Hindlimb muscle (tissue), 1 donor: Measurements from ENCODE around the gene HOXA7. TPM values are rescaled to one million over a fixed set of nuclear protein-coding genes. Genes with fewer than 3 reads are reported as not detected.

Experiments used
- DNase-seq: peaks from one replicate; pipeline ENCODE4 v3.0.0-alpha.2; 2013
- polyA plus RNA-seq: library from polyadenylated mRNA; unstranded; fragments of 120-200 nt; gene quantifications from one replicate; pipeline ENCODE4 v1.2.1, GENCODE V29; 2013; ENCODE audit not compliant: insufficient read length

HOXA7 gene
- polyA plus RNA-seq, 1 donor, result 13.5 TPM

DNA sequence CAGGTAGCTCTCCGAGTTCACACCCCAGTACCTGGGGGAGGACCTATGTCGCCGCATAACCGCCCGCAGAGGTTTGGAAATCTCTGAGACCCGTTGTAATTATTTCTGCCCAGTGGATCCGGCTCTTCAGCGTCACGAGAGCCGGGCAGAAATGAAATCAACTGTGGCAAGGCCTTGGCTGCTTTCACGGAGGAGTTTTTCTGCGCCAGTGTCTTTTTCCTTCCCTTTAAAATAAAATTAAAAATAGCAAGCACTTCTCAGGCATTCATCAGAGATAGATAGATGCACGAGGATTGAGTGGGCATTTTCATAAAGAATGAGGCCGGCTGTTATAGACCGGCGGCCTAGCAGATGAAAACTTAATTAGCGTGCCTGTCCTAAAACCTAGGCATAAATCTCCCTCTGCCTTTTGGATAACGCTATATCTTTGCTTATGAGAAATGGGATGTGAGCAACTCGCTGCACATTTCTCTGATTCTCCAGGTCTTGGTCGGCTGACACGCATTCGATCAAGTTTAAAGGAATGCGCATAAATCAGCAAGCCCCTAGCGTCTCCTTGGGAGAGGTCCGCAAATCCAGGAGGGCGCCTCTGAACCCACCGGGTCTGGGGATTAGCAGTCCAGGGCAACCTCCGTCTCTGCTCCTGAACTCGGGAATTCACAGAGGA is 37.0 kb upstream of the HOXA7 start:
- DNase-seq, result no peak

DNA sequence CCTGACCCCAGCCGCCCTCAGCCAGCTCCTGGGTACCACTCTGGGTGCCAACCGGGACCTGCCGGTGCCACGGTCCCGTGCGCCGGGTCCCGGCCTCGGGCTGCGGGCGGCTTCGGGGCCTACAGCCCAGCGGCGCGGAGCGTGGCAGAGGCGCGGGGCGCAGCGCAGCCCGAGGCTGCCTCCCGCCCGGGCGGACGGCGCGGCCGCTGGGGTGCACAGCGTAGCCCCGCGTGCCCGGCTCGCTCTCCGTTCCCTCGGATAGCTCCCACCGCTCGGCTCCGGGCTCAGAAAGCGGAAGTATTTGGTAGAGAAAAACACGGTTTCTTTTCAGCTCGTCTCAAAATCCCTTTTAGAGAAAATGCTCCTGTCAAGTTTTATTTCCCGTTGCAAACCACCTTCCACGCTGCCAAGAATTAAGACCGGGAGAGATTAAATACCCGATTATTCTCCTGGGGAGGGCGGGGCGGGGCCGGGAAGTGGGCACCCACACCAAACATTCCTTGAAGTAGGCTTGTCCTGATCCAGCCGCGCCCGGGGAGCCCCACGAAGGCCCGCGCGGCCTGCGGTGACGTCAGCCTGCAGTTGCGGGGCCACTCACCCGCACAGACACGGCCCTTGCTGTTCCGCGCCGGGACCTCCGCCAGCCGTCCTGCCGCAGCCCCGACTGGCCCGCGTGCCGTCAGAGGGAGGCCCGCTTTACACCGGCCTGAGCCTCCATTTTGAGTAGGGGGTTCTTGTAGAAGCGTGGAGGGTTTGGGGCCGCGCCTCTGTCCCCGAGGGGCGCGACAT is 36.3 kb upstream of the HOXA7 start:
- DNase-seq, result no peak

DNA sequence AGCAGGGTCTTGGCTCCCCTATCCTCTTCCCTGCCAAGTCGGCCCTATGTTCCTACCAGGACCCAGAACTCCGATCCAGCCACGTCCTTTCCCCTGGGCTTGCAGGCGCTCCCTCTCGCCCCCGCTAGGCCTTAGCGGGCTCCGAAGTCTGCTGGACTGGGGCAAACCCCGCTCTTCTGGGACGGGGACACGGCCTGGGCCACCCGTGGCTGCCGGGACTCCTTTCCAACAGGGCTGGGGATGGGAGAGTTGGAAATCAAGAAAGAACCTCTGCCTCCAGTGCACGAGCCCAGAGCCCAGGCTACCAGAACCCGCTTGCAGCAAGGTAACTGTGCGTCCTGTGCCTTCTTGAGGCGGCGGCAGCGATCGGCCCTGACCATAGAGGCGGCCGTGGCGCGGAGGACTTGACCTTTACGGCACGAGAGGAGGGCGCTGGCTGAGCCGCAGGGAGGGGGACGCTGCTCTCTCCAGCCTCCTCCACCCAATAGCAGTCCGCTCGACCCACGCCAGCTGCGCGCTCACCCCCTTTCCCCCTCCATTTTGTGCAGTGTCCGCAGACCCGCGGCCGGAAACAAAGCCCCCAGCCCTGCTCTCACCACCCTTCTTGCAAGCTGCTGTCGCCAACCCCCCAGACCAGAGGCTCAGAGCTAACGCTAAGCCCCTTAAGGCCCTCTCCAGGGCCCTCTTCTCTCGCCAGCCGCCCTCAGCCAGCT is 35.5 kb upstream of the HOXA7 start:
- DNase-seq, result no peak

DNA sequence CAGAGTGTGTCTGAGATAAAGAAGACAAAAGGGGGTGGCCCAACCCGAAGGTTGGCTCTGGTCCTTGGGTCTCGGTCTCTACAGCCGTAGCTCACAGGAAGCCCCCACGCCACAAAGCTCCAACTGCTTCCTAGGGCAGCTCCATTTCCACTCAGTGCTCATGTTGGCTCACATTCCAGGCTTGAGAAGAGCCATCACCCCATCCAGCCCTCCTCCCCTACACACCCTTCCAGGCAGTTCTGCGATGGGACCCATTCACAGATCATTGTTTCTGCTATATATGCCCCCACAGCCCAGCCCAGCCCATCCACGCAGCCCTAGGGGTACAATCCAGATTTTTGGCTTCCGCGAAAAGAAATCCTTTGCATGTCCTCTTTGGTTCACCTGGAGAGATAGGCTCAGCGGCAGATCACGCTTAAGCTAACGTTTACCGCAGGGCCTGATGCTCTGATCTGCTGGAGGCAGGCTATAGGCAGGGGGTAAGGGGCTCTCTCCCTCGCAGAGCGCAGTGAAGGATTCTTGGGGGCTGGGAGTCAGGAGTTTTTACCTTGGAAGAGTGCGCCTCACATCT is 34.8 kb upstream of the HOXA7 start:
- DNase-seq, result no peak

DNA sequence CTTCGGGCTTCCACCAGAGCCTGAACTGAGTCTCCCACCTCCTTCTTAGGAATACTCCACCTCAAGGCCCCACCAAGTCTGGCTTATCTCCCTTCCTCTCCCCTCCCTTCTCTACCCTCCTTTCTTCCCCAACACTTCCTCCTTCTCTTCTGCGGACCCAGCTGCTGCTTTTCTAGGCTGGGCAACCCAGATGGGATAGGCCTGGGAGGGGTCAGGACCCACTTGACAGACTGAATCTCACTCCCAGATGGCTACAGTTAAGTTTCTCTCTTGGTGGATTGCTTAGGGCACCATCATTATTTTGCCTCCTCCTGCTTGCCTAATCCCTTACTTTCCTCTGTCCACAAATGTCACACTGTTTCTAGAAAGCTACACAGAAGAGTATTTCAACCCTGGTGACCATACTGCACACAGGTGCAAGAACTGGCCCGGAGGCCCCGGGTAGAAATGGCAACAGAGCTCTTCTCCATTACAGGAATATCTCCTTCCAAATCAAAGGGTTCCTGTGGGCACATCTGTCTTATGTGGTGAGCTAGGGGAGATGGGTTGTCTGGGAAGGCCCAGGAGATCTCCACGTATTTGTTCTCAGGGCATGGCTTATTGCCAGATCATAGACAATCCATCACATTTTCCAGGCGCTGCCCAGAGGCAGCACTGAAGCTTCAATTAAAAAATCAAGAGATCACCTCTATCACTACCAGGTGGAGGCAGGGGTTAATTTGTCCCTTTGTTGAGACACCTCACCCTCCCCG is 33.7 kb upstream of the HOXA7 start:
- DNase-seq, result no peak

DNA sequence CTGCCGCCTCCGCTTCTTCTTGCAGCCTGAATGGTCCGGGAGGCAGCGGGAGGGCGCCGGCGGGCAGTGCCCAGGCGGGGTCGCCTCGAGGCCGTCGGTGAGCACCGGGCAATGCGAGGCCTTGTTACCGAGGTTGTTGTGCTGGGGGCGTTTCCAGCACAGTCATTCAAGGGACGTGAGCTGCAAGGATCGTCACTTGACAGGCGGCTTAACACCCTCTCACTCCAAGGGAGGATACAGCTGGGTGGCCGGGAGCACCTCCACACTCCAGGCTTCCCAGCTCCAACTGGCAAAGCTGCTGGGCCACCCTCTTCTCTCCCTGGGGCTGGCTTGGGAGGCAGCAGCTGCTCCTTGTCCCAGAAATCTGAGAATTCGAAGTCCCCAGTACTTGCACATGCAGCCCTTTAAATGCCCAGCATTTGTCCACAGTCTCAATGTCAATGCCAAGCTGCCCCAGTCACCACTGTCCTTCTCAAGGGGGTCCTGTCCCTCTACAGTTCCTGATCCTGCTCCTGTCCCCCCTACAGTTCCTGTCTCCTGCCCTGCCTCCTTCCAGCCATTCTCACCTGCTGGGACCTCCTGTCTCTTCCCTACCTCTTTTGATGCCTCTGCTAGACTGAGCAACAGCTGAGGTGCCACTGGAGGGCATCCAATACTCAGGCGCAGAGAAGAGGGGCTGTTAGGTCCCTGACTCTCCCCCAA is 33.0 kb upstream of the HOXA7 start:
- DNase-seq, result no peak

DNA sequence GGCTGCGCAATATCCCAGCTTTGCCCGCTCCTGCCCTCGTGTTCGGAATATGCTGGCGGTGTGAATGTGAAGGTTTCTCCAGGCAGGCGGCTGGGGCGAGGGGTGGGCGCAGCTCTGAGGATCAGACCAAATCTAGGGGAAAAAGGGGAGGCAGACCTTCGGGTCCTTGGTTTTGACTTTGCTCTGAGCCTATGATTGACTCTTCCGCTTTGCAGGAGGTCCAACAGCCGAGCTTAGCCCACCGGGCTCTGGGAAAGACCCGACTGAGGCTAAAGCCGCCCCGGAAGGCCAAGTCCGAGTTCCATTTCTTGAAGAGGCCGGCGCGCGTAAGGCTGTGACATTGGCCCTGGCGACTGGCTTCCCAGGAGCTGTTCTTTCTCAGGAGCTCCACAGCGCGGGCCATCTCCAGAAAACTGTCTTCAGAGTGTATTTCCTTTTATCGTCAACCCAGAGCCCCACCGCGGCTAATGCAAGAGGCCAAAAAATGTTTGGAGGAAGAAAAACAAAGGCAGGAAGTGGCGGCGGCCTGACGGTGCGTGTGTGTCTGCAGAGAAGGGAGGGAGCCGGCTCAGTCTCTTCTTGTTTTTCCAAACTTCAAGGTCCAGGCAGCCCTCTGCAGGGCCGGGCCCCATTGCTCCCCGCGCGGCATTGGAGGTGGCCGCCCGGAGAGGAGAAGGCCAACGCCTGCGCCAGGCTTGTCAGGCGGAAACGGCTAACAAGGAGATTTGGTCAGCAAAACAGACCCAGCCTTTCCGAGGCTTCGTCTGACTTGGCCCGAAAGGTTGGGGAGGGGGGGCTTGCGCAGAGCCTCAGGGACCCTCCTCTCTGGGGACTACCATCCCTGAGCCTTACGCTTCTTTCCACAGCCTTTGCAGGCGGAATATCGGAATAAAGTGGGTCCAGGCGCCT is 32.2 kb upstream of the HOXA7 start:
- DNase-seq, result no peak

DNA sequence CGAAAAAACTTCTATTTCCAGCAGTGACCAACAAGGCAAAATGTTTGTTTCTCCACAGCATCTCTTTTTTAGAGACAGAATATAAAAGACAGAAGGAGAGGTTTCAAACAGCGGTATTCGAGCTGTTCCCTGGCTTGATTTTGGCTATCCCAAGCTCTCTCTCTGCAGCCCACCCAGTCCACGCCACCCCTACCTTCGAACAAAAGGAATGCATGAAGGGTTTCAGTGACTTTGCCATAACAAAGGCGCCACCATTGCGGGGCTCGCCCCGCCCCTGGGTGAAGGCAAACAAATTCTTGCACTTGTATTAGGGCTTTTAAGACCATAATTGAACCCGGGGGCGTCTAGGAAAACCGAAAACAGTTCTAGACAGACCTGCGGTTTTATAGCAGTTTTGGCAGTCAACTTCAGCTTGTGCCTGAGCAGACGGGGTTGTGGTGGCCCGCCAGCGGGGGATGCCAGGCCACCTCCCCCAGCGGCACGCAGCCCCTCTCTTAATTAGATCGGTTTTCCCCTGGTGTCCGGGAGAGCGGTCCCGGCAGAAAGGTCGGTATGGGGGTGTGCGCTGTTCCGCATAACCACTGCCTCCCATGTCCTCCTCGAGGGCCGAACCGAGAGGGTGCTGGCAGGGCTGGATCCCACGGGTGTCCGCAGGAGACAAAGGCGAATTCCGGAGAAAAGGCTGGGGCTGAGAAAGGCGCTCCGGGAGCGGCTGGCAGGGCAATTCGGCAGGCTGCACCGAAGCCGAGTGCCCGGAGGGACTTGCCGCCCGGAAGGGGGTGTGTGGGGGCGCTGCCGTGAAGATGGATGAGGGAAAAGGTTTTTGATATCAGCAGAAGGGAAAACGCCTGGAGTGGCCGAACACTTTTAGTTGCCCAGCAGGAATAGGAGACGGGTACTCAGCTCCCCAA is 31.3 kb upstream of the HOXA7 start:
- no peak for DNase-seq

DNA sequence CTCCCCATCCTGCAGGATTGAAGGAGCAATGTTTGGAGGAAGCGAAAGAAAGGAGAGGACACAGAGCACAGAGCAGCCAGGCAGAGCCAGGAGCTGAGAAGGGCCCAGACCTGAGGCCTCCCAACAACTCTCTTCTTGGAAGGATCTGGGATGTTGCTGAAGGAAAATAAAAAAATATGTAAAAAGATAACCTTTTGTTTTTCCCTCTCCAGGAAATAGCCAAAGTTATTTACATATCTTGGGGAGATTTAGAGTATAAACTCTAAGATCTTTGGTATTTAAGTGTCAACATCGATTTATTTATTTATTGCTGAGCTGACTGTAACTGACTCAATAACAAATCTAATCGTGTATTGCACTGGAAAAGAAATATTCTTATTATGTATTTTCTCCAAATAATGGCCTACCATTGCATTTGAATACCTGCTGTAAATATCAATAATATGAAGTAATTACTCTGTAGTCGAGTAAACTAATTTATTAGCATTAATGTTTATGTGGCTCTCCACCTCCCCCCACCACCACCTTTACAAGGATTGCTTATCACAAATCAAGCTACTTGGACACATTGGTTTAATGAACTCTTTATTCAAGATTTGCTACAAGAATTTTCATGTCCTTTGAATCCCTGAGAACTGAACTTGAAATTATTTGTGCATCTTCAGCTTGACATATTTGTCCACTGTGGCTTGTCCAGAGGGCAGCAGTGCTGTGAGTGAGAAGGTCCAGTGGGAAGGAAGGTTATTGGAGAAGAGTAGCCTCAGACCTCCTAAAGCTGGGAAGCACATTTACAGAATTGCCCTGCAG is 30.4 kb upstream of the HOXA7 start:
- DNase-seq, result no peak

DNA sequence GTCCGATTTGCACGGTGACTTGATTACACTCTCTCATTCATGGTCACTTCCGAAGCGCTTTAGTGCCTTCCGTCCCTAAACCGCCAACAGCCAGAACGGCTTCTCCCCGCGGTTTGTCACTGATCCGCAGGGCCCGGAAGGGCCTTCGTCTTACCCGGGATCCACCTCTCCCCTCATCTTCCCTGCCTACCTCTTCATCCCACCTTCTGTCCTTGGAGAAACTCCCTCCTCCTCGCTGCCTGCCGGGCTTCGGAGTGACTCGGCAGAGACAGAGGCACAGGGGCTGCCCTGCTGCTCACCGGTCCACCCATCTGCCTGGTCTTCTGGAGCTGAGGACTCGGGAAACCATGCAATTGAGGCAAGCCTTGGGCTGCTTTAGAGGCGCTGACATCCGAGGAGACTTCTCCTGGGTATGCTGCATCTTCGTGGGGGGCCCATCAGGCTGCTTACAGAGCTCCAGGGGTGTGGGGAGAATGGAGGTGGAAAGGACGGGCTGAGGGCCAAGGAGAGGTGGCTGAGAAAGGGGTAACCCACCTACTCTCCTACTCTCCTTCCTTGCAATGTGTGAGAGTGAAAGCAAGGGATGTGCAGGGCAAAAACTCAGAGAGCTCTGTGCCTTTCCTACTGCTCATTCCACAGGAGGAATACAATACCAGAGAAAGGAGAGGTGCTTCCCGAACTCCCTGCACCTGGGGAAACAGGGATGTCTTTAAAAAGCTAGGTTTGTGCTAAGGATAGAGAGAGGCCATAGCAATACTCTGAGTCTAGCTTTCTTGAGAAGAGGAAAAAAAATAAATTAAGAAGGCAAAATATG is 29.6 kb upstream of the HOXA7 start:
- DNase-seq, result no peak

DNA sequence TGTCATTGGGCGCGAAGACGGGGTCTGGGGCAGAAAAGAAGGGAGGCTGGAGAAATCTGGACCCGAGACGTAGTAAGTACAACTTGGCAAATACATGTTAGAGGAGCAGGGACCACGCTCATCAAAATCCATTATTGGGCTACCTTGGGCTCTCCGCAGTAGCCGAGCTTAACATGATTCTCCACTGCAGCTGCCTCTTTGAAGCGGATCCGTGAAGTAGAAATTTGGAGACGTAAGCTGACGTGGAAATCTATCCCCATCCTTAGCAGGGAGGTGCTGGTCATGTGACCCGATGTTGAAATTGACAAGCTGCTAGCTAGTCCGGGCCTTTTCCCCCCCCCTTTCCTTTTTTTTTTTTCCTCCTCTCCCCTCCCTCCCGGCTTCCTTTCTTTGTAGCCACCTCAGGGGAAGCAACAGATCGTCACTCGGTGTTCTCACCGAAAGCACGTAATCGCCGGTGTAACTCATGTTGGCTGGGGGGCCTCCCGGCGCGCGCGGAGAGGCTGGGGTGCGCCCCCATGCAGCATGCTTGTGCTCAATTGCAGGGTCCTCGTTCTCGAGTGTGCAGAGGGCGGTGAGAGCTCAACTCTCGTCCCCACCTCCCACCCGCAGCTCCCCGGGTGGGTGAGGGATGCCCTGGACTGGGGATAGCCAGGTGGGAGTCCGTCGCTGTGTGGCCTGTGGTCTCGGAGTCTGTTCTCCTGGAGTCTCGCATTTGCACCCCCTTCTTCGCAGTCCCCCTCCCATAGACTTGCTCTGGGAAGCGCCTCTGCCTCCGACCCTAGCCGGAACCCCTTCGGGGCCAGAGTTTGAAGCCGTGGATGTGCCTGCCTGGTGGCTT is 28.8 kb upstream of the HOXA7 start, which contains the start of gene HOXA11:
Gene HOXA11, minus strand, starts transcription at position 220 of the 841 bp plus-strand sequence. Its CDS starts 88 bp downstream, at position 132.
- DNase-seq, result no peak

DNA sequence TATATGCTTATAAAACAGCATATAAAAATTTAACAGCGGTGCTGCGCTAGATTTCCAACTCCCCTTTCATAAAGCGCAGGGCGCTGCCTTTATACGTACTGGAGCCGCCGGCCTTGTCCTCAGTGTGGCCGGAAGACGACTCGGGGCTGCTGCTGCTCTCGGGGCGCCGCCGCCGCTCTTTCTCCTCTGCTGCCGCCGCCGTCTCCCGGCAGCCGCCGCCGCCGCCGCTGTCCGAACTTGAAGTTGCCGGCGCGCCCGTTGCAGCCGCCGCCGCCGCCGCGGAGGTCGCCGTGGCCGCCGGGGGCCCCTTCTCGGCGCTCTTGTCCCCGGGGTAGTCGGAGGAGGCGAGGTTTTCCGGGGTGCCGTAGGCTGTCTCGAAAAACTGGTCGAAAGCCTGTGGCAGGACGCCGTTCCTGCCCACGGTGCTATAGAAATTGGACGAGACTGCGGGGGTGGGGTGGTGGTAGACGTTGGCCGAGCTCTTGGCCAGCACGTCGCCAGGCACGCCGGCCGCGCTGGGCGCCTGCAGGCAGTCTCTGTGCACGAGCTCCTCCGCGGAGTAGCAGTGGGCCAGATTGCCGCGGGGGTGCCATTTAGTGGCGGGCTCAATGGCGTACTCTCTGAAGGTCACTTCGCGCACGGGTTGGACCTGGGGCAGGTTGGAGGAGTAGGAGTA is 28.0 kb upstream of the HOXA7 start:
- DNase-seq, result no peak

DNA sequence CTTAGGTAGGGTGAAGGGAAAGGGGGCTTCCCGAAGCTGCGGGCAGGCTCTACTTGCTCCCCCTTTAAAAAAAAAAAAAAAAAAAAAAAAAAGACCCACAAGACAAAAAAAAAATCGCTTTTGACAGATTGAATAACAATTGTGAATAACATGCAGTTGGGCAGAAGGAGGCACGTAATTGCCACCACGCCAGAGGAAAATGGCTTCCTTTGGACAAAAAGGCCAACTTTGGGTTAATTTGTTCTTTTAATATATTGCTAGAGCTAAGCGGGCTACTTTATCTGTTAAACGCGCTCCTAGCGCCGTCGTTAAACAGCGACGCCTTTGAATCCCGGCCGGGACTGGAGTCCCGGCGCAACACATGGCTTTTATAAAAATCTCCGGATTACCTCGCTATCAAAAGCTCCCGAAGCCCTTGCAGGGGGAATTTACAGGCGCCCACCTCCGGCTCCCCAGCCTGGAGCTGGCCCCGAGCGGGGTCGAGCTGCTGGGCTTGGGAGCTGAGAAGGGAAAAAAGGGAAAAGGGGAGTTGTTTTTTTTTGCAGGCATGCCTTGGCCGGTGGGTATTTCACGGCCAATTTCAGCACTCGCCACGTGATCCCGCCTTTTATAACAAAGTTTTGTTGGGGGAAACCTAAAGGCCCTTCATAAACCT is 27.3 kb upstream of the HOXA7 start:
- no peak for DNase-seq

DNA sequence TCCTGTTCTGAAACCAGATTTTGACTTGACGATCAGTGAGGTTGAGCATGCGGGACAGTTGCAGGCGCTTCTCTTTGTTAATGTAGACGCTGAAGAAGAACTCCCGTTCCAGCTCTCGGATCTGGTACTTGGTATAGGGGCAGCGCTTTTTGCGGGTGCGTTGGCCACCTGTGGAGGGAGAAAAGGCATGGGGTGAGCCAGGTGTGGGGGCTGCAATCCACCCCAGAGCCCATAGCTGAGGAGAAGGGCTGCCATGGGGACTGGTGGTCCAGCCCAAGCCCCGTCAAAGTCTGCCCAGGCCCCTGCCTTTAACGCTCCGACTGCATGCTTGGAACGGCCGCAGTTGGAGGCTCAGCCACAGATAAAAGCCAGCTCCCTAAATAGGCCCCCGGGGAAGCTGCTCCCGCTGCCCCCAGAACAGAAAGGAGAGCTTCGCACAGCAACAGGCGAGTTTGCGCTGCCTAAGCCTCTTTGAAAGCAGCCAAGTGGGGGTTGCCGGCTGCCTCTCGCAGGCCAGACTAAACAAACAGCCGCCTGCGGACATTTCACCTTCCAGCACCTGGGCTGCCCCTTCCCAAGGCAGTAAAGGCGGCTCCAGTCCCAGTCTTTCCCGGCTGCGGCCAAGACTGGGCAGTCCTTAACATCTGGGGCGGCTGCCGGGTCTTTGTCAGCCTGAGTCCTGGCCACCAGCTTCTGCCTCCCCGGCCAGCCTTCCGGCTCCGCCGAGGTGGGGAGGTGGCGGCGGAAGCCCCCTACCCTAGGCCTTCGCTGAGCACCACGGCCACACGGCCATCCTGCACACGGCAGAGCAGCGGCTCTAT is 26.6 kb upstream of the HOXA7 start:
- DNase-seq, result no peak
